ENCODE results near the gene ARID3A.

DNA sequence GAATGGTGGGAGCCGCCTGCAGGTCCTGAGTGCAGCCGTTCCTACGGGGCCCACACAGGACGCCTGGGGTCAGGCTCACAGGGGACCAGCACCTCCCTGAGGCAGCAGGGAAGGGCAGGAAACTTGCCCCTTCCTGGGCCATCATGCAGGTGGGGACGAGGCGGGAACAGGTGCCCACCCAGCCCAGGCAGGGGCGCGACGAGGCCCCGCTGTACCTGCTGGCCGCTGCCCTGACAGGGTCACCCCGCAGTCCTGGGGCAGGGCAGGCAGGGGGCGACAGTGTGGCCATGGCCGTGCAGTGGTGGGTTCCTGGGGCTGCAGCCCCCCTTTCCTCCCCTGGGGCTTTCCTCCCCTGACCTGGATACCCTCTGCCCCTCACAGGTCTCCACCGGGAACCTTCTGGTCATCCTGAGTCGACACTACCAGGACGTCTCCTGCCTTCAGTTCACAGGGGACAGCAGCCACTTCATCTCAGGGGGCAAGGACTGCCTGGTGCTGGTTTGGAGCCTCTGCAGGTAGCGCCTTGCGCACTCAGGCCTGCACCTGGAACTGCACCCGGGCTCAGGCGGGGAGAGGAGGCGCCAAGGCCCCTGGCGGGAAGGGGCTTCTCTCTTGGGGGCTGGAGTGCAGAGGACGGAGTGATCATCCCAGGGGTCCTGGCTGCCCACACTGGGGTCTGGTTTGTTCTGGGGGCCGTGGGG is 63.7 kb downstream of the ARID3A start:
- TF ChIP-seq, protein P1, sequence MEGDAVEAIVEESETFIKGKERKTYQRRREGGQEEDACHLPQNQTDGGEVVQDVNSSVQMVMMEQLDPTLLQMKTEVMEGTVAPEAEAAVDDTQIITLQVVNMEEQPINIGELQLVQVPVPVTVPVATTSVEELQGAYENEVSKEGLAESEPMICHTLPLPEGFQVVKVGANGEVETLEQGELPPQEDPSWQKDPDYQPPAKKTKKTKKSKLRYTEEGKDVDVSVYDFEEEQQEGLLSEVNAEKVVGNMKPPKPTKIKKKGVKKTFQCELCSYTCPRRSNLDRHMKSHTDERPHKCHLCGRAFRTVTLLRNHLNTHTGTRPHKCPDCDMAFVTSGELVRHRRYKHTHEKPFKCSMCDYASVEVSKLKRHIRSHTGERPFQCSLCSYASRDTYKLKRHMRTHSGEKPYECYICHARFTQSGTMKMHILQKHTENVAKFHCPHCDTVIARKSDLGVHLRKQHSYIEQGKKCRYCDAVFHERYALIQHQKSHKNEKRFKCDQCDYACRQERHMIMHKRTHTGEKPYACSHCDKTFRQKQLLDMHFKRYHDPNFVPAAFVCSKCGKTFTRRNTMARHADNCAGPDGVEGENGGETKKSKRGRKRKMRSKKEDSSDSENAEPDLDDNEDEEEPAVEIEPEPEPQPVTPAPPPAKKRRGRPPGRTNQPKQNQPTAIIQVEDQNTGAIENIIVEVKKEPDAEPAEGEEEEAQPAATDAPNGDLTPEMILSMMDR (IDR thresholded peaks at IDR 0.05) = no peak; the same call in 1 of the 2 replicates
- no peak for TF ChIP-seq TCF7L2 (IDR thresholded peaks at IDR 0.05; ENCODE audit: low read depth, low read length)

Measured in Panc1 (cell line).